ENCODE measurements around the gene TTC9.
"Not testable (repeated sequence)": the region's sequence is repeated elsewhere in the genome, so short reads cannot be mapped to it uniquely, and the experiment has no call there.

The TTC9 gene

GRCh38 chr14:70700955-70701585 is 59.4 kb downstream of the TTC9 start:
- TF ChIP-seq, protein P1, sequence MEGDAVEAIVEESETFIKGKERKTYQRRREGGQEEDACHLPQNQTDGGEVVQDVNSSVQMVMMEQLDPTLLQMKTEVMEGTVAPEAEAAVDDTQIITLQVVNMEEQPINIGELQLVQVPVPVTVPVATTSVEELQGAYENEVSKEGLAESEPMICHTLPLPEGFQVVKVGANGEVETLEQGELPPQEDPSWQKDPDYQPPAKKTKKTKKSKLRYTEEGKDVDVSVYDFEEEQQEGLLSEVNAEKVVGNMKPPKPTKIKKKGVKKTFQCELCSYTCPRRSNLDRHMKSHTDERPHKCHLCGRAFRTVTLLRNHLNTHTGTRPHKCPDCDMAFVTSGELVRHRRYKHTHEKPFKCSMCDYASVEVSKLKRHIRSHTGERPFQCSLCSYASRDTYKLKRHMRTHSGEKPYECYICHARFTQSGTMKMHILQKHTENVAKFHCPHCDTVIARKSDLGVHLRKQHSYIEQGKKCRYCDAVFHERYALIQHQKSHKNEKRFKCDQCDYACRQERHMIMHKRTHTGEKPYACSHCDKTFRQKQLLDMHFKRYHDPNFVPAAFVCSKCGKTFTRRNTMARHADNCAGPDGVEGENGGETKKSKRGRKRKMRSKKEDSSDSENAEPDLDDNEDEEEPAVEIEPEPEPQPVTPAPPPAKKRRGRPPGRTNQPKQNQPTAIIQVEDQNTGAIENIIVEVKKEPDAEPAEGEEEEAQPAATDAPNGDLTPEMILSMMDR (IDR thresholded peaks at IDR 0.05; ENCODE audit: extremely low read depth, insufficient read depth, missing control alignments), result no peak
- DNase-seq (ENCODE audit: low spot score), result no peak
- in situ Hi-C loops (cut with MboI; ENCODE audit: low pct_unique_long_range_greater_than_20kb, low sequenced_read_pairs, unreplicated experiment), result no loop called here

GRCh38 chr14:70701610-70702009 is 59.9 kb downstream of the TTC9 start:
- TF ChIP-seq, protein P1 (IDR thresholded peaks at IDR 0.05; ENCODE audit: extremely low read depth, insufficient read depth, missing control alignments), result no peak
- in situ Hi-C loops (cut with MboI; ENCODE audit: low pct_unique_long_range_greater_than_20kb, low sequenced_read_pairs, unreplicated experiment), result no loop called here

GRCh38 chr14:70702161-70702560 is 60.4 kb downstream of the TTC9 start:
- TF ChIP-seq, protein P1 (IDR thresholded peaks at IDR 0.05; ENCODE audit: extremely low read depth, insufficient read depth, missing control alignments), result no peak
- in situ Hi-C loops (cut with MboI; ENCODE audit: low pct_unique_long_range_greater_than_20kb, low sequenced_read_pairs, unreplicated experiment), result no loop called here
- no peak for DNase-seq (ENCODE audit: low spot score)

More at GRCh38 chr14:70701610-70702009, 59.9 kb downstream of the TTC9 start:
- DNase-seq (ENCODE audit: low spot score), result no peak

DNA sequence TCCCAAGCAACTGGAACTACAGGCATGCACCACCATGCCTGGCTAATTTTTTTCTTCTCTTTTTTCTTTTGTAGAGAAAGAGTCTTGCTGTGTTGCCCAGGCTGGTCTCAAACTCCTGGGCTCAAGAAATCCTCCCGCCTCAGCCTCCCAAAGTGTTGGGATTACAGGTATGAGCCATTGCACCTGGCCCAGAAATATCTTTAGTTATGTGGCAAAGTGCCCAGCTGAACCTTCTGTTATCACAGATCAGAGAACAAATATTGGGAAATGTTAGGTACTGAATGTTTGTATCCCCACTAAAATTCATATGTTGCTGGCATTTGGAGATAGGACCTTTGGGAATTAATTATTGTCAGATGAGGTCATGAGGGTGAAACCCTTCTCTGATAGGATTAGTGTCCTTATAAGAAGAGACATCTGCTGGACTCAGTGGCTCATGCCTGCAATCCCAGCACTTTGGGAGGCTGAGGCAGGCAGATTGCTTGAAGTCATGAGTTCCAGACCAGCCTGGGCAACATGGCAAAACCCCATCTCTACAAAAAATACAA is 62.0 kb downstream of the TTC9 start:
- DNase-seq (ENCODE audit: low spot score); in situ Hi-C loops (cut with MboI; ENCODE audit: low pct_unique_long_range_greater_than_20kb, low sequenced_read_pairs, unreplicated experiment): not testable (repeated sequence)

- DNase-seq (ENCODE audit: low spot score), result no peak
- TF ChIP-seq, protein P1 (IDR thresholded peaks at IDR 0.05; ENCODE audit: extremely low read depth, insufficient read depth, missing control alignments), result no peak
- in situ Hi-C loops (cut with MboI; ENCODE audit: low pct_unique_long_range_greater_than_20kb, low sequenced_read_pairs, unreplicated experiment), result no loop called here
Observed at GRCh38 chr14:70704960-70705359, 63.2 kb downstream of the TTC9 start.

DNA sequence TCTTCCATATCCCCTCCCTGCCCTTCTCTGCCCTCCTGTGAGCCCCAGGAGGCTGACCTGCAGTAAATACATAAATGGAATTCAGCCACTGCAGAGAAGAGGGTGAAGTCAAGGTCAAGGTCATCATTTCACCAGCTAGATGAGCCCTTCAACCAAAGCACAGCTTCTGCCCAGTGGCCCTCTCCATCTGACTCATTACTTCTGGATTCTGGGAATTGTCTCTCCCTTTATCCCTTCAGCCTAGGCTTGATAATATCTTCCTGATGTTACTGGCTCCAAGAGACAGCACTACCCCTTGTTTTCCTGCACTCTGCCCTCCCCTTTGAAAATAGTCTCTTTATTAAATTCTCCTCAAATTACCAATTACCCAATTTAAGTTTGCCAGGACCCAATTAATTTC is 64.5 kb downstream of the TTC9 start:
- DNase-seq (ENCODE audit: low spot score), result no peak
- in situ Hi-C loops (cut with MboI; ENCODE audit: low pct_unique_long_range_greater_than_20kb, low sequenced_read_pairs, unreplicated experiment), result no loop called here
- TF ChIP-seq, protein P1 (IDR thresholded peaks at IDR 0.05; ENCODE audit: extremely low read depth, insufficient read depth, missing control alignments), result no peak

DNA sequence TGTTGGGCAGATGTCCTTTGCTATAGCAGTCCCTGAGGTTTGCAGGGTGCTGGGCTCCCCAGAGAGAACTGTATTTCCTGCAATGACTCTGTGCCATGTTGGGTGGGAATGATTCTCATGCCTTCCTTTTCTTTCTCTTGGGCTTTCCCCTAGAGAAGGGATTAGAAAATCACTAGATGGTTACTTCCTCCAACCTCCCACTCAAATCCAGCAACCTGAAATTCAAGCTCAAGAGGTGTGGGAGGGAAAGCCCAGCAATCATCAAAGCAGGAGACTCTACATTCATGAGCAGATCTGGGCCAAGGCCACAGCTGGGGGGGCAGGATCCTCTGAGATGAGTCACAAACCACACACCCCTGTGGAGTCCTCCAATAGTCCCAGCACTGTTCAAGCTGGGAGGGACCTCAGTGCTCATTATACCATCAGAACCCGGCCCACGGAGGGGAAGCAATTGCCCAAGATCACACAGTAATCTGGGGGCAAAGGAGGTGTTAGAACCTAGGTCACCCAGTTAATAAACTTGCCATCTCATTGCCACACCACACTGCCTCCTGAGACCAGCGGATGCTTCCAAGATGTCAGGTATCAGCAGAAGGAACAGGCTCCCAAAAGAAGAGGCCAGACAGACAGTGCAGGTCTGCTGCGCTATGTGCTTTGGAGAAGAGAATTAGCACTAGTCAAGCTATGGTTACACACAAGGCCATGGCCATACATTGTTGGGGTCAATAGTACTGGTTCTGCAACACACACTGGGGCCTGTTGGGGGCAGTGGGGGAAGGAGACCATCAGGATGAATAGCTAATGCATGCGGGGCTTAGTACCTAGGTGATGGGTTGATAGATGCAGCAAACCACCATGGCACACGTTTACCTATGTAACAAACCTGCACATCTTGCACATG is 65.7 kb downstream of the TTC9 start:
- TF ChIP-seq, protein P1 (IDR thresholded peaks at IDR 0.05; ENCODE audit: extremely low read depth, insufficient read depth, missing control alignments), result no peak
- in situ Hi-C loops (cut with MboI; ENCODE audit: low pct_unique_long_range_greater_than_20kb, low sequenced_read_pairs, unreplicated experiment), result no loop called here
- peak; percentile 58 for DNase-seq (ENCODE audit: low spot score)

Data from GM13977 (cell line).